Prostate gland (tissue), 2 donors: ENCODE measurements around the gene SLC25A1. TPM values are rescaled to one million over a fixed set of nuclear protein-coding genes. Genes with fewer than 3 reads are reported as not detected.

Experiments used
- DNase-seq: peaks from one replicate; pipeline ENCODE4 v3.0.0-alpha.2; 2019; ENCODE audit warnings: low spot score
- H3K27ac ChIP-seq, 2 donors: fragments of 200-600 bp; sonication (generic); 2 replicates each; pipeline ENCODE4 v1.5.1; 2017 to 2019
- H3K27me3 ChIP-seq: fragments of 200-600 bp; sonication (generic); replicated peaks from 2 replicates; pipeline ENCODE4 v1.5.1; 2019; ENCODE audit not compliant: insufficient read depth
- H3K36me3 ChIP-seq, 2 donors: fragments of 200-600 bp; sonication (generic); 1 replicate in 1 of 2; 2 replicates in 1 of 2; pipeline versions ENCODE4 v1.5.1 to v1.8.1; 2017 to 2019
- H3K4me1 ChIP-seq: fragments of 200-600 bp; sonication (generic); replicated peaks from 2 replicates; pipeline ENCODE4 v1.5.1; 2019
- H3K4me3 ChIP-seq, 2 donors: fragments of 200-600 bp; sonication (generic); 2 replicates each; pipeline ENCODE4 v1.5.1; 2017 to 2019
- H3K9me3 ChIP-seq: fragments of 200-600 bp; sonication (generic); 2 replicates; pipeline ENCODE4 v1.5.1; 2017
- POLR2A ChIP-seq: fragments of 450-650 bp; IDR thresholded peaks from one replicate; pipeline ENCODE4 v1.6.1; 2016; ENCODE audit warnings: antibody characterized with exemption, mild to moderate bottlenecking
- POLR2AphosphoS5 ChIP-seq: sonication (generic); formaldehyde crosslinking; IDR thresholded peaks from one replicate; pipeline ENCODE4 v1.6.1; 2017; ENCODE audit warnings: antibody characterized with exemption
- WGBS: methylation state at CpG from one replicate; pipeline ENCODE4 v1.1.5; 2018; 5-methylcytosine and 5-hydroxymethylcytosine counted together
- intact Hi-C: fragments of 100-400 bp; cut with DNase I; formaldehyde crosslinking; loops from one replicate; pipeline ENCODE4 v1.14.2; 2022
- total RNA-seq, 2 donors: library from RNA; depleted of rRNA; stranded (reverse); fragments of >200 nt; gene quantifications; one replicate each; pipeline ENCODE4 v1.1.0, GENCODE V29; 2016
- TF ChIP-seq, protein P1 (sequence below), 4 experiments: fragments of 200-600 bp in 2 of 4; fragments of 450-650 bp in 2 of 4; sonication (generic) in 2 of 4; IDR thresholded peaks; 1 replicate in 3 of 4; 2 replicates in 1 of 4; pipeline ENCODE4 v1.5.1; 2016 to 2019; ENCODE audit warnings: antibody characterized with exemption in 4 of 4, mild to moderate bottlenecking in 2 of 4, moderate library complexity in 2 of 4

The SLC25A1 gene
- total RNA-seq, 2 donors from 2014 or later = 79.1 to 113 TPM

DNA sequence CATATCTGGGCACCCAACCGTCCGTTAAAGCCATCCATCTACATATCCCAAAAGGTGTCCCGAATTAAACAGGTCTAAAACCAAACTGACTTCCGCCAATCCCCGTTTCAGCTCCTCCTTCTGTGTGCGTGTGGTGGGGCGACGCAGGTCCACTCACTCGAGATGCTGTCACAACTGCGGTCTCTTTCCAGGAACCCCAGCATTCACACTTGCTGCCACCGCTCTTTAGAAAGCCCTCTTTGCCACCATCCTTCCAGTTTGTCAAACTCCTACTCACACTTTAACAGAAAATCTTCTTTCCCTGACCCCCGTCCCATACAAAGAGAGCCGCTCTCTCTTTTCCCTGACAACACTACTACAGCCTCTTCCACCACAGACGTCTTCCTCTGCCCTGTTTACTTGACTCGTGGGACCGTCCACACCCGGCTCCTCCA is 34.6 kb downstream of the SLC25A1 start:
- Histone ChIP-seq H3K27ac (peak overlapping the region; percentile 53 to 63), H3K9me3 (no peaks in the 10 kb centered on the region), H3K27me3 (peaks cover 4% of the 10 kb centered on the region), H3K36me3 (peaks cover 0 to 9% of the 10 kb centered on the region in 2 donors), H3K4me1 (peaks cover 3% of the 10 kb centered on the region), H3K4me3 (peak overlapping the region; percentile 63 to 64)
- intact Hi-C loops = loop anchor here (10.0 kb wide), 1 partner anchor 331 kb away; the partner anchor contains the start of genes CDC45 and UFD1
- DNase-seq = no peak
- TF ChIP-seq POLR2A (no peak), POLR2AphosphoS5 (no peak)
- TF ChIP-seq, protein P1, sequence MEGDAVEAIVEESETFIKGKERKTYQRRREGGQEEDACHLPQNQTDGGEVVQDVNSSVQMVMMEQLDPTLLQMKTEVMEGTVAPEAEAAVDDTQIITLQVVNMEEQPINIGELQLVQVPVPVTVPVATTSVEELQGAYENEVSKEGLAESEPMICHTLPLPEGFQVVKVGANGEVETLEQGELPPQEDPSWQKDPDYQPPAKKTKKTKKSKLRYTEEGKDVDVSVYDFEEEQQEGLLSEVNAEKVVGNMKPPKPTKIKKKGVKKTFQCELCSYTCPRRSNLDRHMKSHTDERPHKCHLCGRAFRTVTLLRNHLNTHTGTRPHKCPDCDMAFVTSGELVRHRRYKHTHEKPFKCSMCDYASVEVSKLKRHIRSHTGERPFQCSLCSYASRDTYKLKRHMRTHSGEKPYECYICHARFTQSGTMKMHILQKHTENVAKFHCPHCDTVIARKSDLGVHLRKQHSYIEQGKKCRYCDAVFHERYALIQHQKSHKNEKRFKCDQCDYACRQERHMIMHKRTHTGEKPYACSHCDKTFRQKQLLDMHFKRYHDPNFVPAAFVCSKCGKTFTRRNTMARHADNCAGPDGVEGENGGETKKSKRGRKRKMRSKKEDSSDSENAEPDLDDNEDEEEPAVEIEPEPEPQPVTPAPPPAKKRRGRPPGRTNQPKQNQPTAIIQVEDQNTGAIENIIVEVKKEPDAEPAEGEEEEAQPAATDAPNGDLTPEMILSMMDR (IDR thresholded peaks at IDR 0.05) = no peak
- WGBS = 4% methylated on average over 17 of the region's 17 CpGs

DNA sequence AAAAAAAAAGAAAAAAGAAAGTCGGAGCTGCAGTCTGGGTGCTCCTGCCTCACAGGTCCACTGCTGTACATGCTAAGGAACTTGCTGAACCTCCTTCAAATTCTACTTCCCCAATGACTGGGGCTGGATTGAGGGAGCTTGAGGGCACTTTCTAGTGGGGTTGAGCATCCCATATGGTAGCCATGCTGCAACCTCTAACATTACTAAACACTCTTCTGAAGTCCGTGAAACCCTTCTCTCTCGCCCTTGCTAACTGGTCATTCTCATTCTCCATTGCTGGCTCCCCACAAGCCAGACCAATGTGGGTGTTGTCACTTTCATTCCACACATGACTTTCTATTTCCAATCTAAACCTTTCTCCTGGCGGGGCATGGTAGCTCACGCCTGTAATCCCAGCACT is 35.3 kb downstream of the SLC25A1 start:
- H3K27me3 ChIP-seq = no peaks in the 10 kb centered on the region
- intact Hi-C loops = loop anchor here (10.0 kb wide), 1 partner anchor 332 kb away; the partner anchor contains the start of genes CDC45 and UFD1
- 89% methylated on average over 5 of the region's 5 CpGs for WGBS
- H3K4me3 ChIP-seq = no peak overlapping the region
- H3K27ac ChIP-seq = no peak overlapping the region
- H3K9me3 ChIP-seq = no peaks in the 10 kb centered on the region
- DNase-seq = no peak
- peaks cover 3% of the 10 kb centered on the region for H3K4me1 ChIP-seq
- no peak for TF ChIP-seq POLR2AphosphoS5
- no peak for TF ChIP-seq POLR2A
- TF ChIP-seq, protein P1 (IDR thresholded peaks at IDR 0.05) = no peak
- H3K36me3 ChIP-seq = peaks cover 0 to 13% of the 10 kb centered on the region in 2 donors

DNA sequence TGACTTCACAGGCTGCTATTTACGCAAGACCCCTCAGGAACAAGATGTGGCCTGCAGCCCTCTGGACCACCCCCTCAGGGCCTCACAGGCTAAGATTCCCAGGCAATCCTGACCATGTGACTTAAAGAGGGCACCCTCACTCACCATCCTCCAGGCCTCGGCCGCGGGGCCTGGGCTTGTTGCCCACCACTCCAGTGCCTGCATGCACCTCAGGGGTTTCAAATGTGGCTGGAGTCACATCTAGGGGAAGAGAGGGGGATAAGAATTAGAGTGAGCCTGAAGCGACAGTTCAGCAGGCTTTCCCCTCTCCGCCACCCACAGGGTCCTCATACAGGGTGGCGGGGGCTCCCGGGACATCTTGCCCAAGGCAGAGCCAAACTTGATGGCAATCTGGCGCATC is 36.1 kb downstream of the SLC25A1 start:
- peaks cover 3% of the 10 kb centered on the region for H3K4me1 ChIP-seq
- H3K27ac ChIP-seq = no peak overlapping the region
- H3K4me3 ChIP-seq = no peak overlapping the region
- no peak for TF ChIP-seq POLR2AphosphoS5
- TF ChIP-seq, protein P1 (IDR thresholded peaks at IDR 0.05) = no peak
- TF ChIP-seq POLR2A = no peak
- intact Hi-C loops = loop anchor here (10.0 kb wide), 1 partner anchor 332 kb away; the partner anchor contains the start of genes CDC45 and UFD1
- no peaks in the 10 kb centered on the region for H3K27me3 ChIP-seq
- no peak for DNase-seq
- WGBS = 97% methylated on average over 9 of the region's 9 CpGs
- H3K9me3 ChIP-seq = no peaks in the 10 kb centered on the region
- peaks cover 0 to 13% of the 10 kb centered on the region in 2 donors for H3K36me3 ChIP-seq

DNA sequence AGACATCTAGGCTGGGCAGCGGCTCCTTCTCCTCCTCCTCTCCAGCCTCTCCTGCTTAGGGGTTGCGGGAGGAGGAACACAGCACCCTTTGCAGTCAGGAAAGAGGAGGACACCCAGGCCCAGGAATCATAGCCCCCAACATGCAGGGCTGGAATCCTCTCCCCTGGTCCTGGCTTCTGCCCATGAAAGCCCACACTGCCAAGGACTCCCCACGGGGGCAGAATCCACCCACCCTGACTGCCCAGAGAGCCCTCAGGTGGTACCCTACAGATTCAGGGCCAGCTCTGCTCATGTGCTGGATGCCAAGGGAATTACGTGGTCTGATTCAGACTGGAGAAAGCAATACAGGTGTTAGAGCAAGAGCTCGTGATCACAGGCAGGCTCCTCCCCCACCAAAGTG is 38.6 kb downstream of the SLC25A1 start:
- no peak for DNase-seq
- Histone ChIP-seq H3K4me3 (no peak overlapping the region), H3K36me3 (peaks cover 0 to 18% of the 10 kb centered on the region in 2 donors), H3K27ac (no peak overlapping the region), H3K9me3 (no peaks in the 10 kb centered on the region), H3K27me3 (no peaks in the 10 kb centered on the region), H3K4me1 (peaks cover 3% of the 10 kb centered on the region)
- intact Hi-C loops = loop anchor here (10.0 kb wide), 1 partner anchor 335 kb away; the partner anchor contains the start of genes CDC45 and UFD1
- TF ChIP-seq POLR2AphosphoS5 = no peak
- TF ChIP-seq POLR2A = no peak
- TF ChIP-seq, protein P1 (IDR thresholded peaks at IDR 0.05) = no peak
- 88% methylated on average over 5 of the region's 5 CpGs for WGBS

DNA sequence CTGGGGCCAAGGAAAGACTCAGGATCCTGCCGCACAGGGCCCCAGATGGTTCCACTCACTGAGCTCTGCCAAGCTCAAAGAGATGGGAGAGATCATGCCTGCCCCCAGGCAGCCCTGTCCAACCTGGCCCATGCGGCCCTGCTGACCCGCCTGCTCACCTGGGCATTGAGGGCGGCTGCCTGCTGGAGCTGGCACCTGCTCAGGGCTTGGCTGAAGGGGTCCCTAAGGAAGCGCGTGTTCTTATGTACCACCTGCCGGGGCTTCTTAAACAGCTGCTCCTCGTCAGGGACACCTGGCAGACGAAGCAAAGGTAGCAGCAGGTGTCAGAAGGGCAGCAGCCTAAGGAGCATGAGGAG is 39.6 kb downstream of the SLC25A1 start:
- no peak for TF ChIP-seq POLR2A
- TF ChIP-seq, protein P1 (IDR thresholded peaks at IDR 0.05) = no peak
- no peak for TF ChIP-seq POLR2AphosphoS5
- peaks cover 3% of the 10 kb centered on the region for H3K4me1 ChIP-seq
- H3K27me3 ChIP-seq = no peaks in the 10 kb centered on the region
- 96% methylated on average over 9 of the region's 9 CpGs for whole genome bisulfite sequencing
- H3K9me3 ChIP-seq = no peaks in the 10 kb centered on the region
- peaks cover 0 to 27% of the 10 kb centered on the region in 2 donors for H3K36me3 ChIP-seq
- DNase-seq = no peak
- H3K4me3 ChIP-seq = no peak overlapping the region
- no peak overlapping the region for H3K27ac ChIP-seq
- intact Hi-C loops = no loop called here
